Mucosa of stomach (tissue), 1 donor: Measurements from ENCODE around the gene C3orf22.

Source experiments
- H3K27me3 ChIP-seq: one replicate; pipeline ENCODE4 v1.7.0; 2013; ENCODE audit warnings: mild to moderate bottlenecking, low read length; ENCODE audit not compliant: control insufficient read depth, insufficient read depth
- H3K36me3 ChIP-seq: one replicate; pipeline ENCODE4 v1.7.0; 2013; ENCODE audit warnings: low read length; ENCODE audit not compliant: control insufficient read depth, insufficient read depth
- H3K4me1 ChIP-seq: one replicate; pipeline ENCODE4 v1.7.0; 2013; ENCODE audit warnings: mild to moderate bottlenecking, low read length; ENCODE audit not compliant: control insufficient read depth, insufficient read depth
- H3K4me3 ChIP-seq: one replicate; pipeline ENCODE4 v1.7.0; 2013; ENCODE audit warnings: low read length
- H3K9ac ChIP-seq: one replicate; pipeline ENCODE4 v1.7.0; 2013; ENCODE audit warnings: mild to moderate bottlenecking, low read length, moderate library complexity
- H3K9me3 ChIP-seq: one replicate; pipeline ENCODE4 v1.7.0; 2013; ENCODE audit warnings: mild to moderate bottlenecking, low read length, moderate library complexity; ENCODE audit not compliant: control insufficient read depth
- donor health status: Pancreatic carcinoma.

C3orf22 gene

GRCh38 chr3:126546549-126547239, 12.0 kb downstream of the C3orf22 start:
- no peaks in the 10 kb centered on the region for H3K36me3 ChIP-seq
- H3K4me1 ChIP-seq = no peaks in the 10 kb centered on the region
- no peaks in the 10 kb centered on the region for H3K9me3 ChIP-seq
- peaks cover 17% of the 10 kb centered on the region for H3K27me3 ChIP-seq
- H3K4me3 ChIP-seq = no peak overlapping the region
- H3K9ac ChIP-seq = no peak overlapping the region

GRCh38 chr3:126546013-126546412, 12.7 kb downstream of the C3orf22 start:
- no peak overlapping the region for H3K9ac ChIP-seq
- H3K4me1 ChIP-seq = peaks cover 1% of the 10 kb centered on the region
- H3K4me3 ChIP-seq = no peak overlapping the region
- H3K36me3 ChIP-seq = no peaks in the 10 kb centered on the region
- peaks cover 22% of the 10 kb centered on the region for H3K27me3 ChIP-seq
- H3K9me3 ChIP-seq = no peaks in the 10 kb centered on the region

- Histone ChIP-seq H3K9ac (no peak overlapping the region), H3K36me3 (no peaks in the 10 kb centered on the region), H3K4me3 (no peak overlapping the region)
Observed at GRCh38 chr3:126545544-126545943, 13.2 kb downstream of the C3orf22 start.

GRCh38 chr3:126544596-126545281, 14.0 kb downstream of the C3orf22 start:
- Histone ChIP-seq H3K9me3 (no peaks in the 10 kb centered on the region), H3K4me1 (peaks cover 12% of the 10 kb centered on the region), H3K9ac (no peak overlapping the region), H3K27me3 (peaks cover 24% of the 10 kb centered on the region), H3K4me3 (no peak overlapping the region), H3K36me3 (no peaks in the 10 kb centered on the region)

More at GRCh38 chr3:126545544-126545943, 13.2 kb downstream of the C3orf22 start:
- Histone ChIP-seq H3K9me3 (no peaks in the 10 kb centered on the region), H3K4me1 (peaks cover 6% of the 10 kb centered on the region), H3K27me3 (peaks cover 26% of the 10 kb centered on the region)

GRCh38 chr3:126543457-126544061, 15.2 kb downstream of the C3orf22 start:
- Histone ChIP-seq H3K4me1 (peaks cover 12% of the 10 kb centered on the region), H3K36me3 (no peaks in the 10 kb centered on the region), H3K27me3 (peaks cover 20% of the 10 kb centered on the region), H3K4me3 (no peak overlapping the region), H3K9me3 (no peaks in the 10 kb centered on the region), H3K9ac (no peak overlapping the region)

GRCh38 chr3:126542340-126543241, 16.1 kb downstream of the C3orf22 start:
- peaks cover 23% of the 10 kb centered on the region for H3K27me3 ChIP-seq
- H3K36me3 ChIP-seq = no peaks in the 10 kb centered on the region
- H3K4me1 ChIP-seq = peaks cover 12% of the 10 kb centered on the region
- no peaks in the 10 kb centered on the region for H3K9me3 ChIP-seq
- no peak overlapping the region for H3K9ac ChIP-seq
- H3K4me3 ChIP-seq = no peak overlapping the region

GRCh38 chr3:126541628-126542339, 16.9 kb downstream of the C3orf22 start:
- Histone ChIP-seq H3K27me3 (peaks cover 23% of the 10 kb centered on the region), H3K9ac (no peak overlapping the region), H3K4me1 (peaks cover 12% of the 10 kb centered on the region), H3K36me3 (no peaks in the 10 kb centered on the region), H3K9me3 (no peaks in the 10 kb centered on the region), H3K4me3 (no peak overlapping the region)

GRCh38 chr3:126540951-126541627, 17.6 kb downstream of the C3orf22 start:
- Histone ChIP-seq H3K9ac (no peak overlapping the region), H3K27me3 (peaks cover 23% of the 10 kb centered on the region)

GRCh38 chr3:126540342-126540849, 18.3 kb downstream of the C3orf22 start:
- Histone ChIP-seq H3K4me3 (no peak overlapping the region), H3K4me1 (peaks cover 12% of the 10 kb centered on the region), H3K36me3 (no peaks in the 10 kb centered on the region), H3K9me3 (no peaks in the 10 kb centered on the region), H3K27me3 (peaks cover 23% of the 10 kb centered on the region), H3K9ac (no peak overlapping the region)

More at GRCh38 chr3:126540951-126541627, 17.6 kb downstream of the C3orf22 start:
- H3K4me1 ChIP-seq = peaks cover 12% of the 10 kb centered on the region
- H3K36me3 ChIP-seq = no peaks in the 10 kb centered on the region
- no peak overlapping the region for H3K4me3 ChIP-seq
- H3K9me3 ChIP-seq = no peaks in the 10 kb centered on the region

GRCh38 chr3:126539558-126540250, 19.0 kb downstream of the C3orf22 start:
- Histone ChIP-seq H3K4me1 (peaks cover 12% of the 10 kb centered on the region), H3K27me3 (peaks cover 23% of the 10 kb centered on the region)

More at GRCh38 chr3:126539558-126540250, 19.0 kb downstream of the C3orf22 start:
- H3K4me3 ChIP-seq = no peak overlapping the region
- H3K9me3 ChIP-seq = no peaks in the 10 kb centered on the region
- no peak overlapping the region for H3K9ac ChIP-seq
- H3K36me3 ChIP-seq = no peaks in the 10 kb centered on the region
